Neural progenitor cell (in vitro differentiated cells): ENCODE data around the gene OSBPL1A. TPM values are rescaled to one million over a fixed set of nuclear protein-coding genes. Genes with fewer than 3 reads are reported as not detected.
A peak's percentile ranks its signal among the peaks of the same experiment; 100 is the strongest.

Source experiments
- DNase-seq: peaks from one replicate; pipeline ENCODE4 v3.0.0-alpha.2; 2016; ENCODE audit warnings: low spot score
- H2AFZ ChIP-seq: fragments of 200-600 bp; sonication (generic); replicated peaks from 2 replicates; pipeline ENCODE4 v1.6.1; 2016; ENCODE audit warnings: antibody characterized with exemption
- H3F3A ChIP-seq: fragments of 200-600 bp; sonication (generic); 2 replicates; pipeline ENCODE4 v1.6.1; 2016; ENCODE audit warnings: antibody characterized with exemption, low read depth
- H3K27ac ChIP-seq: fragments of 200-600 bp; sonication (generic); 2 replicates; pipeline ENCODE4 v1.5.1; 2016; ENCODE audit warnings: mild to moderate bottlenecking
- H3K27me3 ChIP-seq: fragments of 200-600 bp; sonication (generic); 2 replicates; pipeline ENCODE4 v1.6.1; 2016; ENCODE audit warnings: mild to moderate bottlenecking, moderate library complexity
- H3K36me3 ChIP-seq: fragments of 200-600 bp; sonication (generic); 2 replicates; pipeline ENCODE4 v1.5.1; 2016
- H3K4me1 ChIP-seq: fragments of 200-600 bp; sonication (generic); 2 replicates; pipeline ENCODE4 v1.6.1; 2016; ENCODE audit warnings: mixed run types
- H3K4me2 ChIP-seq: fragments of 200-600 bp; sonication (generic); 2 replicates; pipeline ENCODE4 v1.6.1; 2016
- H3K4me3 ChIP-seq: fragments of 200-600 bp; sonication (generic); 2 replicates; pipeline ENCODE4 v1.5.1; 2016
- H3K79me2 ChIP-seq: fragments of 200-600 bp; sonication (generic); 2 replicates; pipeline ENCODE4 v1.6.1; 2016; ENCODE audit warnings: low read depth
- H3K9ac ChIP-seq: fragments of 200-600 bp; sonication (generic); 2 replicates; pipeline ENCODE4 v1.6.1; 2016
- H3K9me3 ChIP-seq: fragments of 200-600 bp; sonication (generic); 2 replicates; pipeline ENCODE4 v1.5.1; 2016; ENCODE audit warnings: low read depth
- H4K20me1 ChIP-seq: fragments of 200-600 bp; sonication (generic); 2 replicates; pipeline ENCODE4 v1.6.1; 2016; ENCODE audit warnings: low read depth
- H3K27ac Mint-ChIP-seq: 3 replicates; pipeline ENCODE4 v1.8.0; 2021; ENCODE audit warnings: mixed read lengths
- H3K27me3 Mint-ChIP-seq: 2 replicates; pipeline ENCODE4 v1.8.0; 2022; ENCODE audit warnings: low read depth, mild to moderate bottlenecking, inconsistent platforms, moderate library complexity, mixed read lengths; ENCODE audit not compliant: insufficient read depth
- H3K36me3 Mint-ChIP-seq: 3 replicates; pipeline ENCODE4 v1.8.0; 2021; ENCODE audit warnings: mixed read lengths
- H3K4me1 Mint-ChIP-seq: 3 replicates; pipeline ENCODE4 v1.8.0; 2021; ENCODE audit warnings: mixed read lengths
- H3K4me3 Mint-ChIP-seq: 3 replicates; pipeline ENCODE4 v1.8.0; 2021; ENCODE audit warnings: mild to moderate bottlenecking, moderate library complexity, mixed read lengths
- H3K9me3 Mint-ChIP-seq: 3 replicates; pipeline ENCODE4 v1.8.0; 2020; ENCODE audit warnings: mixed read lengths
- EZH2 ChIP-seq: fragments of 200-600 bp; sonication (generic); IDR thresholded peaks from 2 replicates; pipeline ENCODE4 v1.6.1; 2017; ENCODE audit warnings: antibody characterized with exemption, mild to moderate bottlenecking, moderate library complexity
- EZH2phosphoT487 ChIP-seq: fragments of 200-600 bp; sonication (generic); IDR thresholded peaks from 2 replicates; pipeline ENCODE4 v1.6.1; 2017; ENCODE audit warnings: antibody characterized with exemption
- total RNA-seq: library from RNA; depleted of rRNA; stranded (reverse); fragments of >200 nt; gene quantifications from 2 replicates; pipeline ENCODE4 v1.2.3, GENCODE V29; 2015; ENCODE audit warnings: low replicate concordance
- TF ChIP-seq, protein P1 (sequence below): fragments of 200-600 bp; sonication (generic); IDR thresholded peaks from 2 replicates; pipeline ENCODE4 v1.5.1; 2017; ENCODE audit warnings: antibody characterized with exemption, mild to moderate bottlenecking

OSBPL1A gene
- total RNA-seq, 1 donor from 2014 or later = 75.0 TPM

DNA sequence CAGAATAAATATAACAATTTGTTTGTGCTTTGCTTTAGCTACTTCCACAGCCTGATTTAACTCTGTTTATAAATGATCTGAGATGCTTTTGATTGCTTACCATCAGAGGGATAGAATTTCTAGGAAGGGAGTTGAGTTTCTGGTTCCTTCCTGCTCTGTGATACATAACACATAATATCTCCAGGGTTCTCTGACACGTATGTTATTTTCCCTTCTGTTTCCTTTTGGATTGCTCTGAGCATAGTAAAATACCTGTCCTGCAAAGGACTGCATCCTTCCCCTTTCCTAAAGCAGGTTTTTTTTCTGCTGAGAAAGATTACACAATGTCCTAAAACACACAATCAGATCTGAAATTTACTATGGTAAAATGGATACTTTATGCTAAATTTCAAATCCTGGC lies 182.7 kb downstream of the OSBPL1A start:
- no peaks in the 10 kb centered on the region for H3K36me3 ChIP-seq
- no peaks in the 10 kb centered on the region for H3F3A ChIP-seq
- H3K79me2 ChIP-seq = no peaks in the 10 kb centered on the region
- H4K20me1 ChIP-seq = peaks cover 4% of the 10 kb centered on the region
- H3K9me3 Mint-ChIP-seq = no peaks in the 10 kb centered on the region
- no peak overlapping the region for H3K27ac ChIP-seq
- DNase-seq = no peak
- H3K4me3 Mint-ChIP-seq = no peak overlapping the region
- peaks cover 9% of the 10 kb centered on the region for H3K36me3 Mint-ChIP-seq
- TF ChIP-seq EZH2phosphoT487 = no peak
- TF ChIP-seq, protein P1, sequence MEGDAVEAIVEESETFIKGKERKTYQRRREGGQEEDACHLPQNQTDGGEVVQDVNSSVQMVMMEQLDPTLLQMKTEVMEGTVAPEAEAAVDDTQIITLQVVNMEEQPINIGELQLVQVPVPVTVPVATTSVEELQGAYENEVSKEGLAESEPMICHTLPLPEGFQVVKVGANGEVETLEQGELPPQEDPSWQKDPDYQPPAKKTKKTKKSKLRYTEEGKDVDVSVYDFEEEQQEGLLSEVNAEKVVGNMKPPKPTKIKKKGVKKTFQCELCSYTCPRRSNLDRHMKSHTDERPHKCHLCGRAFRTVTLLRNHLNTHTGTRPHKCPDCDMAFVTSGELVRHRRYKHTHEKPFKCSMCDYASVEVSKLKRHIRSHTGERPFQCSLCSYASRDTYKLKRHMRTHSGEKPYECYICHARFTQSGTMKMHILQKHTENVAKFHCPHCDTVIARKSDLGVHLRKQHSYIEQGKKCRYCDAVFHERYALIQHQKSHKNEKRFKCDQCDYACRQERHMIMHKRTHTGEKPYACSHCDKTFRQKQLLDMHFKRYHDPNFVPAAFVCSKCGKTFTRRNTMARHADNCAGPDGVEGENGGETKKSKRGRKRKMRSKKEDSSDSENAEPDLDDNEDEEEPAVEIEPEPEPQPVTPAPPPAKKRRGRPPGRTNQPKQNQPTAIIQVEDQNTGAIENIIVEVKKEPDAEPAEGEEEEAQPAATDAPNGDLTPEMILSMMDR = no peak
- H2AFZ ChIP-seq = no peak overlapping the region
- no peaks in the 10 kb centered on the region for H3K27me3 ChIP-seq
- H3K4me2 ChIP-seq = peak overlapping the region; percentile 29
- H3K4me1 ChIP-seq = peaks cover 16% of the 10 kb centered on the region
- no peak overlapping the region for H3K4me3 ChIP-seq
- H3K4me1 Mint-ChIP-seq = peaks cover 16% of the 10 kb centered on the region
- H3K27ac Mint-ChIP-seq = no peak overlapping the region
- H3K9ac ChIP-seq = no peak overlapping the region
- no peaks in the 10 kb centered on the region for H3K9me3 ChIP-seq
- H3K27me3 Mint-ChIP-seq = peaks cover 4% of the 10 kb centered on the region

DNA sequence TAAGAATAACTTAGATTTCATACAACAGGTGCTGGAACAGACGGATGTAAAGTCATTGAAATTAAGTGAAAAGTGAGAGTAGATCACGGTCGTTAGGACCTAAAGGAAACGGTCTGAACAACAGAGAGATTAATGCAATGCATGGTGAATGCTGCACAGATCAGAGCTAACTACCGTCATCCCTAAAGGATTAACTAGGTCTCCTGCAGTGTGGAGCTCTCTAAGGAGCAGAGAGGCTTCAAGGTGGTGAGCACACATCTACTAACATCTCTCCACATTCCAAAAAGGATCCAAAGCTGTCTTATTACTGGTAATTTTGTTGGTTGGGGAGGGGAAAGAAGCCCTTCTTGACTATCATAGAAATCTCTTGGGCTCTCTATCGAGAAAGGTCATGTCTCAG lies 183.5 kb downstream of the OSBPL1A start:
- no peak overlapping the region for H3K27ac Mint-ChIP-seq
- Histone ChIP-seq H4K20me1 (peaks cover 4% of the 10 kb centered on the region), H3K9ac (no peak overlapping the region), H3K4me3 (no peak overlapping the region), H3K9me3 (no peaks in the 10 kb centered on the region), H3F3A (no peaks in the 10 kb centered on the region), H3K27ac (no peak overlapping the region), H3K4me2 (peak overlapping the region; percentile 29), H3K27me3 (no peaks in the 10 kb centered on the region), H2AFZ (no peak overlapping the region), H3K79me2 (no peaks in the 10 kb centered on the region), H3K36me3 (no peaks in the 10 kb centered on the region), H3K4me1 (peaks cover 12% of the 10 kb centered on the region)
- H3K36me3 Mint-ChIP-seq = peaks cover 13% of the 10 kb centered on the region
- DNase-seq = peak; percentile 48
- H3K4me3 Mint-ChIP-seq = no peak overlapping the region
- H3K27me3 Mint-ChIP-seq = peaks cover 4% of the 10 kb centered on the region
- H3K9me3 Mint-ChIP-seq = no peaks in the 10 kb centered on the region
- H3K4me1 Mint-ChIP-seq = peaks cover 16% of the 10 kb centered on the region
- TF ChIP-seq, protein P1 = no peak

DNA sequence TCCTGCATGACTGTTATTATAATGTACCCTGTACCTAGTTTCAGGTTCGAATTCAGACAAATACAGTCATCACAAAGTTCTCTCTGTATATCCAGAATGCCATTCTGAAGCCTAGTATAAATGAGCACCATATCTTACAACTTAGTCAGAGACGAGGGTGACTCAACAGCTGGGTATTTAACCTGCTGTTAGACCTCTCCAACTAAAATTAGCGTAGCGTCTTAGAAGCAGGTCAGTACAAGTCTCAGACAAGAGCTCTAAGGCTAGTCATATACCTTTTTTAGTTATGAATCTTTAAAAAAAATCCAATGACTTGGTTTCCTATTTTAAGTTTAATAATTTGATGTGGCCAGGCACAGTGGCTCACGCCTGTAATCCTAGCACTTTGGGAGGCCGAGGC lies 184.7 kb downstream of the OSBPL1A start:
- Histone ChIP-seq H3K27ac (no peak overlapping the region), H3K4me2 (no peak overlapping the region), H4K20me1 (peaks cover 4% of the 10 kb centered on the region), H3K4me1 (peaks cover 22% of the 10 kb centered on the region), H3K9me3 (no peaks in the 10 kb centered on the region), H3F3A (no peaks in the 10 kb centered on the region), H3K9ac (no peak overlapping the region), H3K4me3 (no peak overlapping the region), H2AFZ (no peak overlapping the region), H3K79me2 (no peaks in the 10 kb centered on the region), H3K27me3 (no peaks in the 10 kb centered on the region), H3K36me3 (no peaks in the 10 kb centered on the region)
- Mint-ChIP-seq H3K9me3 (no peaks in the 10 kb centered on the region), H3K36me3 (peaks cover 17% of the 10 kb centered on the region), H3K27ac (no peak overlapping the region), H3K4me3 (no peak overlapping the region), H3K4me1 (peaks cover 16% of the 10 kb centered on the region), H3K27me3 (peaks cover 4% of the 10 kb centered on the region)
- DNase-seq = no peak
- TF ChIP-seq EZH2phosphoT487 (no peak), EZH2 (no peak)
- TF ChIP-seq, protein P1 = no peak

DNA sequence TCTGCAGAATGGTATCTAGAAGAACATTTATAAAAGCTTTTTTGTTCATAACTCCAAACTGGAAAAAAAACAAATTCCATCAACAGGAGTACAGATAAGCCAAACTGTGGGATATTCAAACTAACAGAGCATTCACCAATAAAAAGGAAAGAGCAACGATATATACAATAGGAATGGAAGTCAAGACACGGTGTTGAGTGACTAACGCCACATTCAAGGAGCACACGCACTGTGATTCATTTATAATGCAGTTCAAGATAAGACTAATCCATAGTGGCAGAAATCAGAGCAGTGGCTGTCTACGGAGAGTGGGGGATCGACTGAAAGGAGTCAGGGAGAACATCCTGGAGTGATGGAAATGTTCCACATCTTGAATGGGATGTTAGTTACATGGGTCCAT lies 188.1 kb downstream of the OSBPL1A start:
- no peak overlapping the region for H3K4me3 ChIP-seq
- no peaks in the 10 kb centered on the region for H3K36me3 ChIP-seq
- no peak overlapping the region for H3K9ac ChIP-seq
- H3K4me3 Mint-ChIP-seq = no peak overlapping the region
- peaks cover 13% of the 10 kb centered on the region for H3K36me3 Mint-ChIP-seq
- no peak for DNase-seq
- H3K27me3 Mint-ChIP-seq = peaks cover 4% of the 10 kb centered on the region
- TF ChIP-seq, protein P1 = no peak
- no peak for TF ChIP-seq EZH2phosphoT487
- no peaks in the 10 kb centered on the region for H3K27me3 ChIP-seq
- H3K79me2 ChIP-seq = no peaks in the 10 kb centered on the region
- no peaks in the 10 kb centered on the region for H3K9me3 Mint-ChIP-seq
- H3K9me3 ChIP-seq = no peaks in the 10 kb centered on the region
- H4K20me1 ChIP-seq = peaks cover 4% of the 10 kb centered on the region
- H2AFZ ChIP-seq = no peak overlapping the region
- H3K27ac ChIP-seq = no peak overlapping the region
- no peak overlapping the region for H3K27ac Mint-ChIP-seq
- H3K4me1 Mint-ChIP-seq = peaks cover 11% of the 10 kb centered on the region
- no peak overlapping the region for H3K4me2 ChIP-seq
- H3F3A ChIP-seq = no peaks in the 10 kb centered on the region
- H3K4me1 ChIP-seq = peaks cover 19% of the 10 kb centered on the region
